ENCODE measurements around the gene COP1.

GRCh38 chr1:176136891-176137290, 70.2 kb downstream of the COP1 start:
- TF ChIP-seq TBP (IDR thresholded peaks at IDR 0.05; ENCODE audit: low read depth, low read length) (no peak), CTCF (IDR thresholded peaks at IDR 0.05; ENCODE audit: control extremely low read depth in 1 of 3, insufficient read depth in 1 of 3, low read depth in 1 of 3, low read length in 3 of 3) (no peak), CHD1 (IDR thresholded peaks at IDR 0.05; ENCODE audit: low read depth, low read length) (no peak), RAD21 (IDR thresholded peaks at IDR 0.05 in 1 of 2, conservative IDR thresholded peaks at IDR 0.05 in 1 of 2; ENCODE audit: low read depth in 2 of 2, low read length in 2 of 2) (no peak), POLR2A (IDR thresholded peaks at IDR 0.05; ENCODE audit: control extremely low read depth in 1 of 2, low read depth in 2 of 2, low read length in 2 of 2) (no peak), EP300 (IDR thresholded peaks at IDR 0.05; ENCODE audit: borderline replicate concordance in 1 of 2, low read depth in 2 of 2, low read length in 2 of 2) (no peak), SP1 (IDR thresholded peaks at IDR 0.05; ENCODE audit: low read depth, low read length) (no peak), POLR2AphosphoS5 (IDR thresholded peaks at IDR 0.05; ENCODE audit: low read depth, low read length) (no peak), ATF3 (IDR thresholded peaks at IDR 0.05; ENCODE audit: insufficient read depth, low read depth, low read length) (no peak), USF2 (IDR thresholded peaks at IDR 0.05; ENCODE audit: low read length) (no peak), EGR1 (IDR thresholded peaks at IDR 0.05; ENCODE audit: borderline replicate concordance, low read depth, low read length) (no peak)
